ENCODE results near the gene WNT1. TPM values are rescaled to one million over a fixed set of nuclear protein-coding genes. Genes with fewer than 3 reads are reported as not detected.
A peak's percentile ranks its signal among the peaks of the same experiment; 100 is the strongest.

WNT1 gene
- total and polyA plus RNA-seq, 10 of the 15 experiments (the other 5 are each of a cell fraction or from before 2014, with no cell fraction given) = not detected

DNA sequence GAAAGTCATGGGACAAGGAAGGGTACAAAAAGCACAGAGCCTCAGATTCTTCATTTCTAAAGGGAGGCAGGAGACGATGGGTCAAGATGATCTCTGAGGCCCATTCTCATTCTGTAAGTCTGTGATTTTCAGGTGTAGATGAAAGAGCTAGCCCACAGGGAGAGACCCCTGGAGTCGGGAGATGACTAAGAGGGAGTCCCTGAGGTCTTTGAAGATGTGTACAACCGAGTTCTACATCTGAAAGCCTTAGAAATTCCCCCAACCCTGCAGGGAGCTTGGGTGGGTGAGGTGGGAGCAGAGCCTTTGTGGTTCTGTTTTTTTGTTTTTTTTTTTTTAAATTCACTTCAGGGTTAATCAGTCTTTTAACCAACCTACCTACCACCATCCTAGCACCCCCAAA, 9.7 kb upstream of the WNT1 start (continued):
- TF ChIP-seq FOXK2 (IDR thresholded peaks at IDR 0.05) (no peak), NR2C2 (IDR thresholded peaks at IDR 0.05; ENCODE audit: borderline replicate concordance, control insufficient read depth, insufficient read length, low read depth) (no peak), ETV6 (conservative IDR thresholded peaks at IDR 0.05 in 1 of 2, IDR thresholded peaks at IDR 0.05 in 1 of 2; ENCODE audit: borderline replicate concordance in 1 of 2, low read depth in 1 of 2) (no peak), CTCF (IDR thresholded peaks at IDR 0.05 in 2 of 3, conservative IDR thresholded peaks at IDR 0.05 in 1 of 3; ENCODE audit: control insufficient read depth in 2 of 3, extremely low read depth in 1 of 3, insufficient read depth in 1 of 3, low read depth in 3 of 3, low read length in 3 of 3) (no peak), HSF1 (IDR thresholded peaks at IDR 0.05; ENCODE audit: low read depth, low read length) (no peak), IKZF2 (IDR thresholded peaks at IDR 0.05) (0 out of 4 replicates have a peak, but pooled peaks of 1 of the 2 experiments have one; percentile 29), MYB (IDR thresholded peaks at IDR 0.05; ENCODE audit: borderline replicate concordance, low read depth, low read length) (no peak), JUND (IDR thresholded peaks at IDR 0.05; ENCODE audit: low read depth, low read length) (0 out of 2 replicates have a peak, but pooled peaks have one; percentile 52), ZSCAN29 (IDR thresholded peaks at IDR 0.05) (no peak), STAT3 (IDR thresholded peaks at IDR 0.05; ENCODE audit: low read depth, low read length) (no peak), NR2C1 (IDR thresholded peaks at IDR 0.05) (no peak), JUNB (IDR thresholded peaks at IDR 0.05) (peak; percentile 89), NBN (IDR thresholded peaks at IDR 0.05) (0 out of 2 replicates have a peak, but pooled peaks have one; percentile 42), POLR2AphosphoS5 (IDR thresholded peaks at IDR 0.05; ENCODE audit: low read length) (no peak), PAX5 (IDR thresholded peaks at IDR 0.05; ENCODE audit: borderline replicate concordance, low read depth, low read length) (no peak), TAF1 (IDR thresholded peaks at IDR 0.05; ENCODE audit: borderline replicate concordance, low read depth, low read length) (no peak)
- TF ChIP-seq, protein P1, sequence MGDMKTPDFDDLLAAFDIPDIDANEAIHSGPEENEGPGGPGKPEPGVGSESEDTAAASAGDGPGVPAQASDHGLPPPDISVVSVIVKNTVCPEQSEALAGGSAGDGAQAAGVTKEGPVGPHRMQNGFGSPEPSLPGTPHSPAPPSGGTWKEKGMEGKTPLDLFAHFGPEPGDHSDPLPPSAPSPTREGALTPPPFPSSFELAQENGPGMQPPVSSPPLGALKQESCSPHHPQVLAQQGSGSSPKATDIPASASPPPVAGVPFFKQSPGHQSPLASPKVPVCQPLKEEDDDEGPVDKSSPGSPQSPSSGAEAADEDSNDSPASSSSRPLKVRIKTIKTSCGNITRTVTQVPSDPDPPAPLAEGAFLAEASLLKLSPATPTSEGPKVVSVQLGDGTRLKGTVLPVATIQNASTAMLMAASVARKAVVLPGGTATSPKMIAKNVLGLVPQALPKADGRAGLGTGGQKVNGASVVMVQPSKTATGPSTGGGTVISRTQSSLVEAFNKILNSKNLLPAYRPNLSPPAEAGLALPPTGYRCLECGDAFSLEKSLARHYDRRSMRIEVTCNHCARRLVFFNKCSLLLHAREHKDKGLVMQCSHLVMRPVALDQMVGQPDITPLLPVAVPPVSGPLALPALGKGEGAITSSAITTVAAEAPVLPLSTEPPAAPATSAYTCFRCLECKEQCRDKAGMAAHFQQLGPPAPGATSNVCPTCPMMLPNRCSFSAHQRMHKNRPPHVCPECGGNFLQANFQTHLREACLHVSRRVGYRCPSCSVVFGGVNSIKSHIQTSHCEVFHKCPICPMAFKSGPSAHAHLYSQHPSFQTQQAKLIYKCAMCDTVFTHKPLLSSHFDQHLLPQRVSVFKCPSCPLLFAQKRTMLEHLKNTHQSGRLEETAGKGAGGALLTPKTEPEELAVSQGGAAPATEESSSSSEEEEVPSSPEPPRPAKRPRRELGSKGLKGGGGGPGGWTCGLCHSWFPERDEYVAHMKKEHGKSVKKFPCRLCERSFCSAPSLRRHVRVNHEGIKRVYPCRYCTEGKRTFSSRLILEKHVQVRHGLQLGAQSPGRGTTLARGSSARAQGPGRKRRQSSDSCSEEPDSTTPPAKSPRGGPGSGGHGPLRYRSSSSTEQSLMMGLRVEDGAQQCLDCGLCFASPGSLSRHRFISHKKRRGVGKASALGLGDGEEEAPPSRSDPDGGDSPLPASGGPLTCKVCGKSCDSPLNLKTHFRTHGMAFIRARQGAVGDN (IDR thresholded peaks at IDR 0.05) = no peak
- TF ChIP-seq, protein P2, sequence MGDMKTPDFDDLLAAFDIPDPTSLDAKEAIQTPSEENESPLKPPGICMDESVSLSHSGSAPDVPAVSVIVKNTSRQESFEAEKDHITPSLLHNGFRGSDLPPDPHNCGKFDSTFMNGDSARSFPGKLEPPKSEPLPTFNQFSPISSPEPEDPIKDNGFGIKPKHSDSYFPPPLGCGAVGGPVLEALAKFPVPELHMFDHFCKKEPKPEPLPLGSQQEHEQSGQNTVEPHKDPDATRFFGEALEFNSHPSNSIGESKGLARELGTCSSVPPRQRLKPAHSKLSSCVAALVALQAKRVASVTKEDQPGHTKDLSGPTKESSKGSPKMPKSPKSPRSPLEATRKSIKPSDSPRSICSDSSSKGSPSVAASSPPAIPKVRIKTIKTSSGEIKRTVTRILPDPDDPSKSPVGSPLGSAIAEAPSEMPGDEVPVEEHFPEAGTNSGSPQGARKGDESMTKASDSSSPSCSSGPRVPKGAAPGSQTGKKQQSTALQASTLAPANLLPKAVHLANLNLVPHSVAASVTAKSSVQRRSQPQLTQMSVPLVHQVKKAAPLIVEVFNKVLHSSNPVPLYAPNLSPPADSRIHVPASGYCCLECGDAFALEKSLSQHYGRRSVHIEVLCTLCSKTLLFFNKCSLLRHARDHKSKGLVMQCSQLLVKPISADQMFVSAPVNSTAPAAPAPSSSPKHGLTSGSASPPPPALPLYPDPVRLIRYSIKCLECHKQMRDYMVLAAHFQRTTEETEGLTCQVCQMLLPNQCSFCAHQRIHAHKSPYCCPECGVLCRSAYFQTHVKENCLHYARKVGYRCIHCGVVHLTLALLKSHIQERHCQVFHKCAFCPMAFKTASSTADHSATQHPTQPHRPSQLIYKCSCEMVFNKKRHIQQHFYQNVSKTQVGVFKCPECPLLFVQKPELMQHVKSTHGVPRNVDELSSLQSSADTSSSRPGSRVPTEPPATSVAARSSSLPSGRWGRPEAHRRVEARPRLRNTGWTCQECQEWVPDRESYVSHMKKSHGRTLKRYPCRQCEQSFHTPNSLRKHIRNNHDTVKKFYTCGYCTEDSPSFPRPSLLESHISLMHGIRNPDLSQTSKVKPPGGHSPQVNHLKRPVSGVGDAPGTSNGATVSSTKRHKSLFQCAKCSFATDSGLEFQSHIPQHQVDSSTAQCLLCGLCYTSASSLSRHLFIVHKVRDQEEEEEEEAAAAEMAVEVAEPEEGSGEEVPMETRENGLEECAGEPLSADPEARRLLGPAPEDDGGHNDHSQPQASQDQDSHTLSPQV (IDR thresholded peaks at IDR 0.05) = no peak
- TF ChIP-seq, protein P3, sequence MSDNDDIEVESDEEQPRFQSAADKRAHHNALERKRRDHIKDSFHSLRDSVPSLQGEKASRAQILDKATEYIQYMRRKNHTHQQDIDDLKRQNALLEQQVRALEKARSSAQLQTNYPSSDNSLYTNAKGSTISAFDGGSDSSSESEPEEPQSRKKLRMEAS (IDR thresholded peaks at IDR 0.05; ENCODE audit: low read depth, low read length) = no peak

Measured in GM12878 (cell line).